Stimulated activated CD8-positive, alpha-beta memory T cell treated with anti-CD3 and anti-CD28 coated beads, Interleukin-7, amount 100 ng/mL, for 24 hours (primary cell): ENCODE measurements around the gene MVD.

ENCODE experiments used
- DNase-seq: peaks from one replicate; pipeline ENCODE4 v3.0.0-alpha.2; 2020; ENCODE audit warnings: low read depth

MVD gene, protein sequence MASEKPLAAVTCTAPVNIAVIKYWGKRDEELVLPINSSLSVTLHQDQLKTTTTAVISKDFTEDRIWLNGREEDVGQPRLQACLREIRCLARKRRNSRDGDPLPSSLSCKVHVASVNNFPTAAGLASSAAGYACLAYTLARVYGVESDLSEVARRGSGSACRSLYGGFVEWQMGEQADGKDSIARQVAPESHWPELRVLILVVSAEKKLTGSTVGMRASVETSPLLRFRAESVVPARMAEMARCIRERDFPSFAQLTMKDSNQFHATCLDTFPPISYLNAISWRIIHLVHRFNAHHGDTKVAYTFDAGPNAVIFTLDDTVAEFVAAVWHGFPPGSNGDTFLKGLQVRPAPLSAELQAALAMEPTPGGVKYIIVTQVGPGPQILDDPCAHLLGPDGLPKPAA

DNA sequence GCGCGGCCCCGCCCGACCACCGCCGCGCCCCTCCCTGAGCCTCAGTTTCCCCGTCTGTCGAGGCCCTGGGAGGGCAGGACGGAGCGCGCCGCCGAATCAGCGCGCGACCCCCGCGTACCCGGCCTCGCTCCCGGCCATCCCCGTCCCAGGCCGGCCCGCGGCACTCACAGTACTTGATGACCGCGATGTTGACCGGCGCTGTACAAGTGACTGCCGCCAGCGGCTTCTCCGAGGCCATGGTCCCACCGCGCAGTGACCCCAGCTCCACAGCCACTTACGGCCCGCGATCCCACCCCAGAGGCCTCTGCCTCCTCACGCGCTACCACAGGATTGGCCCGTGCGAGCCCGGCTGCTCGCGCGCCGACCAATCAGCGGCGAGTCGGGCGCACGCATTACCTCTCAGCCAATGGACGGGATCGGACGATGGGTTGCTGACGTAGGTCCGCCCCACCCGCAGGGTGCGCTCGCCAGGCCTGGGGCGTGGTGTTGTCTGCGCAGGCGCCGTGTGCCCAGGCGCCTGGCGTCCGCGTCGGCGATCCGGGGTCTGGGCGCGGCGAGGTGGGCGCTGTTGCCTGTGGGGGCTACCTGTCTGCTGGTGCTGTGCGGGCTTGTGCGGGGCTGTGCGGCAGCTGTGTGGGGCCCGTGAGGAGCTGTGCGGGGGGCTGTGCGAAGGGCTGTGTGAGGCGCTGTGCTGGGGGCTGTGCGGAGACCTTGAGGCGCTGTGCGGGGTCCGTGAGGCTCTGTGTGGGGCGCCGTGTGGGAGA, at the start of gene MVD:
Gene MVD, minus strand, starts transcription at position 249 of the 764 bp plus-strand sequence. Its CDS starts 11 bp downstream, at position 238.
- DNase-seq = peak; percentile 81

DNA sequence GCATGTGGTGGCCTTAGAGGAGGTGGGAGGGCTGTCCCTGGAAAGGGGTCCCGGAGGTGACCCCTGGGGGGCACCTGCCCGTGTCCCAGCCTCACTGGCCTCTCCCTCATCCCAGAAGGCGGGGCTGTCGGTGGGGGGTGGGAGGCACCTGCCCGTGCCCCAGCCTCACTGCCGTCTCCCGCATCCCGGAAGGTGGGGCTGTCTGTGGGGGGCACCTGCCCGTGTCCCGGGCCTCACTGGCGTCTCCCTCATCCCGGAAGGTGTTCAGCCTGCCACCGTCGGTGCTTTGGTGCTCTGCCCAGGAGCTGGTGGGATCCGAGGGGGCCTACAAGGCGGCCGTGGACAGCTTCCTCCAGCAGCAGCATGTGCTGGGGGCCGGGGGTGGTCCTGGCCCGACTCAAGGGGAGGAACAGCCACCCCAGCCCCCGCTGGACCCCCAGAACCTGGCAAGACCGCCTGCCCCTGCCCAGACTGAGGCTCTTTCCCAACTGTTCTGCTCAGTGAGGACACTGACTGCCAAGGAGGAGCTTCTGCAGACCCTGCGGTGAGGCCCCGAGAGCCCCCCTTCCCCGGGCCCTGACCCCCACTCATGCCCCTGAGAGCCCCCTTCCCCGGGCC, 49.6 kb upstream of the MVD start:
- DNase-seq = no peak

DNA sequence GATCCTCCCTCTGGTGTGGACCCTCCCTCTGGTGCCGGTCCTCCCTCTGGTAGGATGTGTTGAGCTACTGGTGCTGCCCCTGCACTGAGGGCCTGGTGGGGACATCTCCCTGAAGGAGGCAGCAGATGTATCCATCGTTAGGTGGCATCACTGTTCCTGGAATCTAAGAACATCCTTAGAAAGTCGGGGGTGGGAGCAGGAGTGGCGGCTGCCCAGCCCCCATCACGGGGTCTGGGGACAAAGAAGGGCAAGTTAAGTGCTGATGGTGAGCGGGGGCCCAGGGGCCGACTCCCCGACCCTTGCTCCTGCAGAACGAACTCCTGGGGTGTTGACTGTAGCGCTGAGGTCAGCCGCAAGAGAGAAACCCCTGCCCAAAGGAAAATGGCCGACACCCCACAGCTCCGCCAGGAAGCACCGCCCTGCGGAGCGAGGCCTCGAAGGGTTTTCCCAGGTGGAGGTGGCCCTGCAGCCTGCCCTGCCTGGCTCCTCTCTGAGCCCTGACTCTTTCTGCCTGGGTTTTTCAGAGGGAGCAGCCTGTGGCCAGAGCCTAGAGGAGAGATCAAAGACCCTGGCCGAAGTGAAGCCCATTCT, 49.0 kb upstream of the MVD start:
- DNase-seq = no peak

DNA sequence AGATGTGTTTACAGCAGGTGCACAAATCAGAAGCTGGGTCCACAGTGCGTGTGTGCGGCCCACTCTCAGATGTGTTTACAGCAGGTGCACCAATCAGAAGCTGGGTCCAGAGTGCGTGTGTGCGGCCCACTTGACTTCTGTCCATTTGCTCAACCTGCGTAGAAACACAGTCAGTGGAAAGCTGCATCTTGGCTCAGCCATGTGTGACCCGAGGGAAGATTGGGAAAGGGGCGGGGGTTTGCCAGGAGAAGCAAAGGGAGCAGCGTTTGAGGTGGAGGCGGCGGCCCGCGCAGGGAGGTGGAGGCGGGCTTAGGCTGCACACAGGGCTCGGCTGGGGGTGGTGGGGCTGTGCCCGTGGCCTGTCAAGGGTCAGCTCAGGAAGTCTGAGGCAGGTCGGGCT, 47.7 kb upstream of the MVD start:
- DNase-seq = no peak

DNA sequence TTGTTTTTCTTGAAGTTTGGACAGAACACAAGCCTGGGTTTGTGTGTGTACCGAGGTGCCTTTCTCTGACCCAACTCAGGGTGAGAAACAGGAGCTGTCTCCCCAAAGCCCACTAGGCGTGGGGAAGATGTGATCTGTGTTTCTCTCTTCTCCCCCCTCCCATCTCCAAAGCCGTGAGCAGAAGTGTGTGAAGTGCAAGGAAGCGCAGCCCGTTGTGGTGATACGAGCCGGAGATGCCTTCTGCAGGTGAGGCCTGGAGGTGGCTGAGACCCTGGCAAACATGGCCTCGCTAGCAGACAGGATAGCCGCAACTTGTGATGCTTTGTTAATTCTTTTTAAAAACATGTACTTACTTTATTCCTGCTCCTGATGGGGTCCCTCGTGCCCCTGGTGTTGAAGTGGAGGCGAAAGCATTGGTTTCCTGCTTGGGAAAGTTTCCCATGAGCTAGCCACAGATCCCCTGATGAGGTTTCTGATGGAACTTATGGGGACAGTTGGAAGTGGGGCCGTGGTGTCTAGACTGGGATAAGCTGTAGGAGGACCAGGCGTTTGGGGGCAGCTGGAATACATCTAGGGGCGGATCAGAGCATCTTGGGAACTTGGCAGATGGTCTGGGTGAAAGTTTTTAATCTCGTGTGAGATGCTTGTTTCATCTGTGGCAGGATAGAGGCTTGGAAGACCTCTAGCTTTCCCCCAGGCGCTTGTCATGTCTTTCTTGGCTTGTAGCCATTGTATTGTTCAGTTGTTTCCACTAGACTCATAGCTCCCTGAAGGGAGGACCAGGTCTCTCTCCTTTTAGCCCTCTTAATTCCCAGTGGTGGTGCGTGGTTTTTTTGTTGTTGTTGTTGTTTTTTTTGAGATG, 44.3 kb upstream of the MVD start:
- DNase-seq = no peak

DNA sequence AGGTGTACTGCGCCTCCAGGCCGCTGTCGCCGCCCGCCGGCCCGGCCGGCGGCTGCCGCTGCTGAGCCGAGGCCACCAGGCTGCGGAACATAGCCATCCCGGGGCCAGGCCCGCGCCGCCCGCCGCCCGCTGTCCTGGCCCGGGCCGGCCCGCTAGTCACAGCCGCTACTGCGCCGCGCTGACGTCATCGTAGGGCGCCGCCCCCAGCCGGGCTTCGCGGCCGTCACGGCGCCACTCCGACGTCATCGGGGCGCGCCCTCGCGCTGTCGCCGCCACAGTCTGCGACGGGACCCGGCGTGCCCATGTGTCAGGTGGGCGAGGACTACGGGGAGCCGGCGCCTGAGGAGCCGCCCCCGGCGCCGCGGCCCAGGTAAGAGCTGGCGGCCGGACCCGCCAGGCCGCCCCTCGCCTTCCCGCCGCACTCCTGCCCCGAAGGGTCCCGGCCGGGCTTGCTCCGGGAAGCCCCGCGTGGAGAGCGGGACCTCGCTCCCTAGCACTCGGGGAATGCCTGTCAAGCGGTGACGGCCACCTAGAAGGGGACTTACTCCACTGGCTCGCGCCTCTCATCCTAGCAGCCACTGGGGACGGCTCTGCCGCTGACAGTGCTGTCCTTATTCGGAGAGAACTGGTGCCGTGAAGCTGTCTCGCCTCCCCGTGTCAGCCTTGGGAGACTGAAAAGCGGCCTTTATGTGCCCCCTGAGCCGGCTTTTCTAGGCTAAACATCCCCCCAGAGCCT, 43.5 kb upstream of the MVD start, which contains the start of the genes CTU2 and RNF166:
Gene CTU2, plus strand, starts transcription at position 275 of the 736 bp plus-strand sequence. Its CDS starts 28 bp downstream, at position 303.
Gene RNF166, minus strand, starts transcription at position 180 of the 736 bp plus-strand sequence. Its CDS starts 83 bp downstream, at position 97.
- peak; percentile 87 for DNase-seq

DNA sequence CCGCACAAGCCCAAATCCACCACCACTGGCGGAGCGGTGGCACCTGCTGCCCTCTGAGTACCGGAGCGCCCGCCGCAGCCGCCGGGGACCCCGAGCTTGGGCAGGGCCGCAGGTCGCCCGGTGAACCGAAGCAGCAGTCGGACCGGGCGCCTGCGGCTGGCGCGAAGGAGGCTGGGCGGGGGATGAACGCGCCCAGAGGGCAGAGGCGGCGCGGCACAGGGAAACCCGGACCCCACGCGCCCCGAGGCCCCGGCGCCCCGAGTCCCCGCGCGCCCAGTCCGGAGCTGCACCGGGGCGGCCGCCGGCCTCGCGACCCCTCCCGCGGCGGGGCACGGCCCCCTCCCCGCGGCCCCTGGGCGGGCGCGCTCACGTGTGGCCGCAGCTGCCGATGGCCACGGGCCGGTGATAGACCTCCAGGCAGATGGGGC, 42.9 kb upstream of the MVD start:
- DNase-seq = no peak

DNA sequence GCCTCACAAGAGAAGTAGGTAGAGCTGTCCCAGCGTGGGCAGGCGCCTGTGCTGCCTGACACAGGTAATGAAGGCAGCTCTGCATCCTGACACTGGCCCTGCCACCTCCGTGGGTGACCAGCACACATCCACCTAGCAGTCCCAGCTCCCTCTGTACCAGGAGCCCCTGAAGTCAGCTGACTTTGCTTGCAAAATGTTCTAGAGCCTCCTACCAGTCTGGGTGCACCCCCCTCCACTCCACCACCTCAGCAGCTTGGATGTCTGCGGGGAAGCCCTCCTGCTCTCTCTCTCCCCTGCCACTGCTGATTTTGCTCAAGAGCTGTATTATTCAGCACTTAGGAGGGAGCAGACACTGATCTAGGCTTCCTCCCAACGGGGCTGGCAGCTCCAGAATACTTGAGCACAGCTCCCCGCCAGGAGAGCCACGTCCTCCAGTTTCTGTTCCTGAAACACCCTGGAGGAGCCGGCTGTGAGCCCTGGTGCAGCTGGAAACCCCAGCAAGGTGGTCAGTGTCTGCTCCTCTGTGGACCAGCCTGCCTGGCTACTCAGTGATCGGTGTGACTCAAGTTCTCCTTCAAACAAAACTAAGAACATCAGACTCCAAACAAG, 42.3 kb upstream of the MVD start:
- DNase-seq = no peak

DNA sequence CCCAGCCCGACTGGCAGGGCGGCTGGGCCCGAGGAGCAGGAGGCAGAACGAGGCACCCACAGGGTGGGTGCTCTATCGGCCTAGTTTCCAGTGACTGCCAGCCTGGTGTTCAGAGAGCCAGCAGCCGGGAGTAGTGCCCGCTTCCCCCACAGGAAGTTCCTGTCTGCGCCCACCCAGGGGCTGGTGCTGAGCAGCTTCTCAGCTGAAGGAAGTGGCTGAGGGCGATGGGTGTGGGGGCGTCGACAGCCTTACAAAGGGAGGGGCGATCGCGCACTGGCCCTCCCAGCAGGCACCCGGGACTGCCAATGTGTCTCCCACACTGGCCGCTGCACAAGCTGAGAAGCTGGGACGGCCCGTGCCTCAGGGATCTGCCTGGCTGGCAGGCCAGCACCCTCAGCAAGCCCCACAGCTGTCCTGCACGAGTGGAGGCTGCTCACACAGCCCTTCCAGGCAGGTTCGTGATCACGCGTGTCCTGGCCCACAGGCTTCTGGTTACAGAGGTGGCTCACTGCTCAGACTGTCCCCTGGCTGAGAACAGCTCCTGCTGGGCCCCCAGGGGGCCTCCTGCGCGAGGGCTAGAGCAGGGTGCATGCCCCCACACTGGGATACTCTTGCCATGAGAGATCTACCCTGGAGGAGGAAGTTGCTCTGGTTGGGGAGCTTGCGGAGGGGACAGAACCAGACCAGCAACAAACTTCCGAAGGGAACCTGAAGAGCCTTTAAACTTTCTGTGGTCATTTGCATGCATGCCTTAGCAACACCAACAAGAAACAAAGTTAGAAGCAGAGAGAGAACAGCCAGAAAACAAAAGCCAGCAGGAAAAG, 40.8 kb upstream of the MVD start:
- DNase-seq = peak; percentile 51

DNA sequence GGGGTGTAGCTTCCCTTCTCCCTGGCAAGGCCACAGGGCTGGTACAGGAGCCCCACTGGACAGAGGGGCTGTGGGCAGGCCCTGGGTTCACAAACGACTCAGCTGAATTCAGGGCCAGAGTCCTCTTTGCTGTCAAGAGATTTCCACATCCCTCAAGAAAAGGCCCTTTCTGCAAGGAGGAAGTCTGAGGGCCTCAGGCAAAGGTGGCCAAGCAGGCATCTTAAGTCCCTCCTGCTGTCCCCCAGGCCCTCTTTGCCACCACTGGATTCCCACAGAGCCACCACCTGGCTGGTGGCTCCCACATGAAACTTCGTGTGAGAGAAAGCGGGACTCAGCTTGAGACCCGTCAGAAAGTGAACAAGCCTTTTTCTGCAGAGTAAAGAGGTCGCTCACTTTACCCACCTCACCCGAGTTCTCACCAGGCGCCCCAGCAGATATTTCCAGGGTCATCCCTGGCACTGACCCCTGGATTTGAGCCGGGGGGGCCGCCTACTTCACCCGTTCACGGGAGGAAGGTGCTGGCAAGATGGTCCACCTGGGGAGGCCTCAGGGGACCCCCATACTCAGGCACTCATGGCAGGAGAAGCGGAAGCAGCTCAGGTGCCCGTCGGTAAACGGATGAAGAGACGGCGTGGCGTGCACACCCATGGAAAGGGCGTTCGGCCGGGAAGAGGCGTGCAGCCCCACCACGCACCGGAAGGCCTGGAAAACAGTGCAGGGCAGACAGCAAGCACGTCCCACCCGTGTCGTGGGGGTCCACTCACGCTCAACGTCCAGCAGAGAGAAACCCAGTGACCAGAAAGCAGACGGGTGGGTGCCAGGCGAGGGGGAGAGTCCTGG, 39.7 kb upstream of the MVD start:
- no peak for DNase-seq

DNA sequence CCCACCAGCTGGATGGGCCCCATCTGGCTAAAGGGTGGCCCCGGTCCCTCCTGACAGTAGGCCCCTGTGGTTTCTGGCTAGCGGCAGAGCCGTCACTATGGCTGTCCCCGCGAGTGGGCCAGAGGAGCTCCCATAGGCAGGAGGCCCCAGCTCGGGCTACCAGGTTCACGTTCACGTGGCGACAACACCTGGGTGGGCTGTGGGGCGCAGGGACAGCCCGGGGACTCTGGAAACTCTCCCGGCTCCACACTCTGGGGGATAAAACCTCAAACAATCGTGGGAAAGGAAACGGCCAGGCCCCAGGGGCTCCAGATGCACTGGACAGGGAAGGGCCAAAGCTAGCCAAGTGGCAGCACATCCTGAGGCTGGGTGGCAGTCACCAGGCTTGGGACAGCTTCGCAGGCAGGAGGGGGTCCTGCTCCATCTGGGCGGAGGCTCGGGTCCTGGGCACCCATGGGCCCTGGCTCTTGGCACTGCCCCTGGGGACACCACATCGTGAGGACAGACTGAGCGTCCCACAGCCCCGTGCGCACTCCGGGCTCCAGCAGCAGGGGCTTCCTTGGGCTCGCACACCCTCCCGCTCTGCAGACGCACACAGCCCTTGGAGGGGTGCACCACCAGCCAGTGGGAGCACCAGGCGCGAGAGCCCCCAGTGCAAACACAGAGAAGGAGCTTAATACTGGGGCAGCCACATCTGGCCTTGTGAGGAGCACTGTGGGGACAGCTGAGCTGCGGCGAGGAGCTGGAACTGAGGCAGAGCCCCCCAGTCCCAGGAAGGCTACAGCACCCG, 38.9 kb upstream of the MVD start:
- DNase-seq = no peak

DNA sequence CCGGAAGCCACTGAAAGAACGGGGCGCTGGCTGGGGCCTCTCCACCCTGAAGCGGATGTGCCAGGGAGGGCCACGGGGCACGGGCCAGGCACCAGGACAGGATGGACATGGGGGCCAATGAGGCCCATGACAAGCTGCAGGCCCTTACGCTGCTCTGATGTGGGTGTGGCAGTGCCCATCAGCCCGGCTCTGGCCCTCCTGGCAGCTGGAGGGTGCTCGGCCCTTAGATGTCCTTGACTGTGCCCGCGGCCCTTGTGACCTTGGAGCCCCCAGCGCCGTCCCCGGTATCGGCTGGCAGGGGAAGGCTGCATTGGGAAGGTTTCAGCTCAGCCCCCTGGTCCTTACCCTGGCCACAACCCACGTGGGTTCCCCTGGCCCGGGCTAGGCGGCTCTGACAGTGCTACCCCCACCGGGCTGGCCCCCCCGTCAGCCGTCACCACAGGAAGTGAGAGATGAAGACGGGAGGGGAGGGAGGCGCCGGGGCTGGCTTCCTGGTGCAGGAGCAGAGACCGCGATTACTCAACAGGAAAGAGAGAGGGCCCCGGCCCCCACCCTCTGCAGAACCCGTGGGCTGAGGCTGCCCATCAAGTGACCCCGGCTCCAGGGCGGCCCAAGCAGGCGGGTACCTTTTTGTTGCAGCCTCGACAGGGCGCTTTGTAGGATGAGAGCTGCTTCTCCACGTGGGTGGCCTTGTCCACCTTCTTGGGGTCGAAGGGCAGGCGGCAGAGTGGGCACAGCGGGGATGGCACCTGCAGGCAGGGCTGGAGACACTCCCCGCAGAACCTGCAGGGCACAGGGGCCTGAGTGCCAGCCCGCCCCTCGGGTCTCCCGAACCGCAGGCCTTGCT, 38.0 kb upstream of the MVD start:
- peak; percentile 94 for DNase-seq

DNA sequence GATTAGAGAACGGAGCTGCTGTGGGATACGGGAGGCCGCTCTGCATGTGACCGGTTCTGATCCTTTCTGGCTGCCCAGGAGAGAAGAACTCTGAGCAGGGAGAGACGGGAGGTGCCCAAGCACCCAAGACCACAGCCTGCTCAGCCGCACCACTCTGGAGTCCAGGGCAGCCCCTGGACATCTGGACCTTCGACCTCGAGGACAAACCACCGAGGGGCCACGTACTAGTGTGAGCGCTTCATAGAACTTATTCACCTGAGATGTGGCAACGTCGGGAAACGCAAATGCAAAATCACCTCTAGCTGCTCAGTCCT, 37.4 kb upstream of the MVD start:
- DNase-seq = no peak

DNA sequence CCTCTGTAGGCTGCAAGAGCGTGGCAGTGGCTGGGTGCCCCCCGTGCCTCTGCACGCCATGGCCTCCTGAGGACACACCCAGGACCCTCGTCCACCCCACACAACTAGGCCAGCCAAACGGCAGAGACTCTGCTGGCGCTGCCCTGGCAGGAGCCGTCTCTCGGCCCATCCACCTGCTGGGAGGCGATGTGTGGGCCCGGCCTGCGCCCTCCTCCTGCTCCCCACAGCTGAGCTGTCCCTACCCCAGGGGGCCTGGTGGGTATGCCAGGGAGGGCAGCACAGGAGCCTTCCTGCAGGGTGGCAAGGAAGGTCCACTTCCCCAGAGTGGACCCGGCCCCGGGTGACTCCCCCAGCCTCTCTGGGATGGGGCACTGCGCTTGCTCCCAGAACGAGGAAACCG, 36.3 kb upstream of the MVD start:
- DNase-seq = no peak

DNA sequence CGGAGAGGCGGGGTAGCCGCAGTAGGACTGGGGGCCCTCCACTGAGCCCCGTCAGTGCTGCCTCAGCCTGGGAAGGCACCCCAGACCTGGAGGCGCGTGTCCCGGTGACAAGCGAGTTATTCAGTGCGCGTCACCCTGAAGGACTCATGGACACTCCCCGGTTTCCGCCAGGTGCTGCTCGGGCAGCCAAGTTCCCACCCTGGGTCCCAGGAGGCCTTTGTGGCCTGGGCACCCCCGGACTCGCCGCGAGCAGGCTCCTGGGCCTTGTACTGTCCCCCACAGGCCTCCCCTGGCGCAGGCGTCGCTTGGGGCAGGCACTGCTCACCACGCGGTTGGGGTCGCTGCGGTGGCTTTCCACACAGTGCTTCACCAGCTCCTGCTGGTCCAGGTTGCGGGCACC, 35.8 kb upstream of the MVD start:
- no peak for DNase-seq

DNA sequence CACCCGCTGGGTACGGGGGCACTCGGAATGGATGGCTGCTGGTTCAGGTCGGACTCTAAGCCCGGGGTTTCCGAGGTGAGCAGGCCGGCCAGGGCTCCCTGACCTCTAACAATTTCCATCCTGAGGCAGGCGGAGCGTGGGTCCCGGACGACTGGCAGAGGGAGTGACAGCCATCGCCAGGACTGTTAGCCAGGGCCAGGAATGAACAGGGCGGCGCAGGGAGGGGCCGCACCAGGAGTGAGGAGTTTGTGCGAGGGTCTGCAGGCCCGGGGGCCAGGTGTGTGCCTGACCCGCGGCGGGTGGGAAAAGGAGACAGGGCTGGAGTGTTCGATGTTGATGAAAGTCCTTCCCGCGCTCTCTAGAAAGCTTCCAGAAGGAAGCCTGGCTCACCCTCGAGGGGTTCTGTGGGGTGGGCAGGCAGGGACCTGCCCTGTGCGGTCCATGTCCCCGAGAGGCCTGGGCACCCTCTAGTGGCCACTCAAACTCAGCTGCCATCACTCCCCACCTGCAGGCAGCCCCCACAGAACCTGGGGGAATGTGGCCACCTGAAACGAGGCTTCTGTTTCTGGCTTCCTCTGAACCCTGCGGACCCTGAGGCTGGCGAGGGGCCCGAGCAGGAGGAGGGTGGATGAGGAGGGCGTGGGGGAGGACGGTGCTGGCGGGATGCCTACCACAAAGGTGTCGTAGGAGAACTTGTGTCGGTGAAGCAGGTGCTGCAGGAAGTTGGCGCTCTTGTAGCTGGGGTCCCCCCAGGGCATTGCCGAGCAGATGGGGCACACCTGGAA, 35.1 kb upstream of the MVD start:
- DNase-seq = no peak
